Lower leg skin (tissue), 4 donors: Measurements from ENCODE around the gene PHLDB3. TPM values are rescaled to one million over a fixed set of nuclear protein-coding genes. Genes with fewer than 3 reads are reported as not detected.
"Not testable (repeated sequence)": the region's sequence is repeated elsewhere in the genome, so short reads cannot be mapped to it uniquely, and the experiment has no call there.

Experiments
- DNase-seq, 2 donors: peaks; one replicate each; pipeline ENCODE4 v3.0.0-alpha.2; 2019; ENCODE audit warnings: low spot score in 2 of 2
- H3K4me3 ChIP-seq: fragments of 200-600 bp; sonication (generic); 2 replicates; pipeline ENCODE4 v1.5.1; 2017; ENCODE audit warnings: mild to moderate bottlenecking, low read depth; ENCODE audit not compliant: poor library complexity, severe bottlenecking
- POLR2A ChIP-seq, 2 donors: fragments of 450-650 bp; IDR thresholded peaks; one replicate each; pipeline ENCODE4 v1.6.1; 2016 to 2017; ENCODE audit warnings: antibody characterized with exemption in 2 of 2, mild to moderate bottlenecking in 1 of 2, moderate library complexity in 1 of 2
- WGBS, 2 donors: methylation state at CpG; one replicate each; pipeline ENCODE4 v1.1.5; 2018; 5-methylcytosine and 5-hydroxymethylcytosine counted together
- intact Hi-C: fragments of 100-400 bp; cut with DNase I; formaldehyde crosslinking; loops from one replicate; pipeline ENCODE4 v1.15.0; 2023; ENCODE audit warnings: low total_unique reads
- total RNA-seq, 4 donors: library from RNA; depleted of rRNA; stranded (reverse); fragments of >200 nt; gene quantifications; one replicate each; pipeline ENCODE4 v1.1.0, GENCODE V29; 2016
- TF ChIP-seq, protein P1 (sequence below), 3 donors: fragments of 450-650 bp; IDR thresholded peaks; one replicate each; pipeline ENCODE4 v1.5.1; 2016; ENCODE audit warnings: antibody characterized with exemption in 3 of 3, mild to moderate bottlenecking in 3 of 3, moderate library complexity in 2 of 3

The PHLDB3 gene
- total RNA-seq, 4 donors from 2014 or later = 86.9 to 136 (median 114) TPM

- no peak overlapping the region for H3K4me3 ChIP-seq
- no peak for DNase-seq
- TF ChIP-seq, protein P1, sequence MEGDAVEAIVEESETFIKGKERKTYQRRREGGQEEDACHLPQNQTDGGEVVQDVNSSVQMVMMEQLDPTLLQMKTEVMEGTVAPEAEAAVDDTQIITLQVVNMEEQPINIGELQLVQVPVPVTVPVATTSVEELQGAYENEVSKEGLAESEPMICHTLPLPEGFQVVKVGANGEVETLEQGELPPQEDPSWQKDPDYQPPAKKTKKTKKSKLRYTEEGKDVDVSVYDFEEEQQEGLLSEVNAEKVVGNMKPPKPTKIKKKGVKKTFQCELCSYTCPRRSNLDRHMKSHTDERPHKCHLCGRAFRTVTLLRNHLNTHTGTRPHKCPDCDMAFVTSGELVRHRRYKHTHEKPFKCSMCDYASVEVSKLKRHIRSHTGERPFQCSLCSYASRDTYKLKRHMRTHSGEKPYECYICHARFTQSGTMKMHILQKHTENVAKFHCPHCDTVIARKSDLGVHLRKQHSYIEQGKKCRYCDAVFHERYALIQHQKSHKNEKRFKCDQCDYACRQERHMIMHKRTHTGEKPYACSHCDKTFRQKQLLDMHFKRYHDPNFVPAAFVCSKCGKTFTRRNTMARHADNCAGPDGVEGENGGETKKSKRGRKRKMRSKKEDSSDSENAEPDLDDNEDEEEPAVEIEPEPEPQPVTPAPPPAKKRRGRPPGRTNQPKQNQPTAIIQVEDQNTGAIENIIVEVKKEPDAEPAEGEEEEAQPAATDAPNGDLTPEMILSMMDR (IDR thresholded peaks at IDR 0.05) = no peak
- 13 to 25% methylated on average over 2 of the region's 2 CpGs for WGBS, 2 donors
- intact Hi-C loops = loop anchor here (10.0 kb wide), 1 partner anchor 314 kb away; no protein-coding TSS in a partner anchor
Observed at GRCh38 chr19:43450545-43450997, 54.0 kb downstream of the PHLDB3 start.

- H3K4me3 ChIP-seq = no peak overlapping the region
- no peak for DNase-seq
- intact Hi-C loops = no loop called here
- no peak for TF ChIP-seq POLR2A (IDR thresholded peaks at IDR 0.05)
- TF ChIP-seq, protein P1 (IDR thresholded peaks at IDR 0.05) = no peak
- WGBS, 2 donors = 91 to 92% methylated on average over 9 of the region's 9 CpGs
Observed at GRCh38 chr19:43447655-43448054, 56.9 kb downstream of the PHLDB3 start.

- TF ChIP-seq, protein P1 (IDR thresholded peaks at IDR 0.05) = peak in 1 of 3 donors; percentile 89
- no peak for TF ChIP-seq POLR2A (IDR thresholded peaks at IDR 0.05)
- WGBS, 2 donors = 12 to 18% methylated on average over 14 of the region's 14 CpGs
- intact Hi-C loops = no loop called here
- H3K4me3 ChIP-seq = no peak overlapping the region
- peak; percentile 61 to 95 for DNase-seq
Observed at GRCh38 chr19:43446746-43447489, 57.6 kb downstream of the PHLDB3 start.

DNA sequence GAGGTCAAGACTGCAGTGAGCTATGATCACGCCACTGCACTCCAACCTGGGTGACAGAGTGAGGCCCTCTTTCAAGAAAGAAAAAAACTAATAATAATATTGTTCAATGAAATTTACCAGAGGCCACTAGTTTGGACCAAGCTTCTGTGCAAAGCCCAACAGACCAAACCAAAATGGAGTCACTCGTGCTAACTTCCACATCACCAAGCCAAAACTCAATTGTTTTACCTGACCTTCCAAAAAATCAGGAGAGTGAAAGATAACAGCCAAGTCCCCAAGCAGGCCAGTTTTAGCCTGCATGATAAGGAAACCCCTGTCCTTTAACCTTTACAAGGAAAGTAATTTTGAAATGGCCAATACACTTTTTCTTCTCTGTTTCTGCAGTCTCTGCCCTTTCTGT, 59.1 kb downstream of the PHLDB3 start:
- intact Hi-C loops = loop anchor here (2.0 kb wide), 1 partner anchor 75 kb away; no protein-coding TSS in a partner anchor
- TF ChIP-seq, protein P1 (IDR thresholded peaks at IDR 0.05) = no peak
- no peak for TF ChIP-seq POLR2A (IDR thresholded peaks at IDR 0.05)
- no peak for DNase-seq
- 90 to 95% methylated on average over 2 of the region's 2 CpGs for WGBS, 2 donors
- no peak overlapping the region for H3K4me3 ChIP-seq

- H3K4me3 ChIP-seq = no peak overlapping the region
- intact Hi-C loops = loop anchor here (2.0 kb wide), 1 partner anchor 76 kb away; no protein-coding TSS in a partner anchor
- TF ChIP-seq, protein P1 (IDR thresholded peaks at IDR 0.05) = no peak
- no peak for TF ChIP-seq POLR2A (IDR thresholded peaks at IDR 0.05)
- 88 to 93% methylated on average over 15 of the region's 15 CpGs for WGBS, 2 donors
- DNase-seq = no peak
Observed at GRCh38 chr19:43444531-43445287, 59.8 kb downstream of the PHLDB3 start.

DNA sequence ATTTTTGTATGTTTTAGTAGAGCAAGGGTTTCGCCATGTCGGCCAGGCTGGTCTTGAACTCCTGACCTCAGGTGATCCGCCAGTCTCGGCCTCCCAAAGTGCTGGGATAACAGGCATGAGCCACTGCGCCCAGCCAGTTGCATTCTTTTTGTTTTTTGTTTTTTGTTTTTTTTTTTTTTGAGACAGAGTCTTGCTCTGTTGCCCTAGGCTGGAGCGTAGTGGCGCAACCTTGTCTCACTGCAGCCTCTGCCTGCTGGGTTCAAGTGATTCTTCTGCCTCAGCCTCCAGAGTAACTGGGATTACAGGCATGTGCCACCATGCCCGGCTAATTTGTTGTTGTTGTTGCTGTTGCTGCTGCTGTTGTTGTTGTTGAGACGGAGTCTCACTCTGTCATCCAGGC, 60.5 kb downstream of the PHLDB3 start:
- intact Hi-C loops = loop anchor here (2.0 kb wide), 1 partner anchor 77 kb away; no protein-coding TSS in a partner anchor
- not testable (repeated sequence) for DNase-seq, H3K4me3 ChIP-seq
- WGBS, 2 donors = 87 to 92% methylated on average over 9 of the region's 9 CpGs
